ENCODE data around the gene C11orf97.

- TF ChIP-seq EP300 (IDR thresholded peaks at IDR 0.05) (no peak), CTCF (IDR thresholded peaks at IDR 0.05) (no peak)
These were observed 33.3 kb downstream of the C11orf97 start for GRCh38 chr11:94545264-94546161.
